Activated naive CD8-positive, alpha-beta T cell treated with anti-CD3 and anti-CD28 coated beads, Interleukin-2, amount 10 ng/mL, durations not matched to agents 7 days and 5 days (primary cell): ENCODE measurements around the gene PLPP2. TPM values are rescaled to one million over a fixed set of nuclear protein-coding genes. Genes with fewer than 3 reads are reported as not detected.

Experiments used
- ATAC-seq: fragments of 150-1000 bp; cut with Tn5 transposase; one replicate; pipeline ENCODE4 v1.10.0; 2021; ENCODE audit warnings: low read depth, moderate library complexity
- POLR2A ChIA-PET: fragments of 350-600 bp; sonication (Branson Sonifier 250); formaldehyde crosslinking; loops from one replicate; lab custom pipeline; 2021; ENCODE audit warnings: antibody characterized with exemption; lab: Charles Lee
- DNase-seq: peaks from one replicate; pipeline ENCODE4 v3.0.0; 2021
- H3K27ac Mint-ChIP-seq: one replicate; pipeline ENCODE4 v1.8.0; 2022; ENCODE audit warnings: mild to moderate bottlenecking, mixed read lengths
- H3K27me3 Mint-ChIP-seq: one replicate; pipeline ENCODE4 v1.8.0; 2022; ENCODE audit warnings: mild to moderate bottlenecking, moderate library complexity, mixed read lengths
- H3K36me3 Mint-ChIP-seq: one replicate; pipeline ENCODE4 v1.8.0; 2021; ENCODE audit warnings: mild to moderate bottlenecking, mixed read lengths
- H3K4me1 Mint-ChIP-seq: one replicate; pipeline ENCODE4 v1.8.0; 2021; ENCODE audit warnings: mixed read lengths
- H3K4me3 Mint-ChIP-seq: one replicate; pipeline ENCODE4 v1.8.0; 2022; ENCODE audit warnings: mild to moderate bottlenecking, moderate library complexity, mixed read lengths
- H3K9me3 Mint-ChIP-seq: one replicate; pipeline ENCODE4 v1.8.0; 2021; ENCODE audit warnings: mixed read lengths
- total RNA-seq, 2 experiments: library from RNA; stranded (reverse); gene quantifications; one replicate each; pipeline ENCODE4 v1.2.3, GENCODE V29; 2021

Gene PLPP2
- total RNA-seq, 2 experiments from 2014 or later = not detected

- Mint-ChIP-seq H3K27ac (no peak overlapping the region), H3K36me3 (no peaks in the 10 kb centered on the region), H3K4me3 (no peak overlapping the region), H3K27me3 (peaks cover 50% of the 10 kb centered on the region), H3K9me3 (no peaks in the 10 kb centered on the region), H3K4me1 (no peaks in the 10 kb centered on the region)
- ATAC-seq (no peak), DNase-seq (no peak)
- POLR2A ChIA-PET = no interaction called here
Measured at GRCh38 chr19:293436-294110, 2.4 kb upstream of the PLPP2 start.

GRCh38 chr19:292951-293350 lies 1.7 kb upstream of the PLPP2 start:
- no peak overlapping the region for H3K27ac Mint-ChIP-seq

GRCh38 chr19:292281-292884 lies 1.2 kb upstream of the PLPP2 start:
- DNase-seq (no peak), ATAC-seq (no peak)
- Mint-ChIP-seq H3K27ac (no peak overlapping the region), H3K36me3 (no peaks in the 10 kb centered on the region), H3K27me3 (peaks cover 54% of the 10 kb centered on the region), H3K9me3 (no peaks in the 10 kb centered on the region), H3K4me3 (no peak overlapping the region), H3K4me1 (no peaks in the 10 kb centered on the region)
- POLR2A ChIA-PET = no interaction called here

More at GRCh38 chr19:292951-293350, 1.7 kb upstream of the PLPP2 start:
- no peaks in the 10 kb centered on the region for H3K9me3 Mint-ChIP-seq
- H3K27me3 Mint-ChIP-seq = peaks cover 54% of the 10 kb centered on the region
- H3K4me1 Mint-ChIP-seq = no peaks in the 10 kb centered on the region
- H3K36me3 Mint-ChIP-seq = no peaks in the 10 kb centered on the region
- POLR2A ChIA-PET = no interaction called here
- ATAC-seq (no peak), DNase-seq (no peak)
- no peak overlapping the region for H3K4me3 Mint-ChIP-seq

- Mint-ChIP-seq H3K9me3 (no peaks in the 10 kb centered on the region), H3K36me3 (no peaks in the 10 kb centered on the region), H3K27me3 (peaks cover 53% of the 10 kb centered on the region), H3K4me1 (no peaks in the 10 kb centered on the region), H3K4me3 (no peak overlapping the region), H3K27ac (no peak overlapping the region)
- DNase-seq (no peak), ATAC-seq (no peak)
- POLR2A ChIA-PET = no interaction called here
Measured at GRCh38 chr19:291561-292280, 518 bp upstream of the PLPP2 start.

GRCh38 chr19:290372-291005 lies 714 bp downstream of the PLPP2 start:
- no peak for DNase-seq
- no peak overlapping the region for H3K4me3 Mint-ChIP-seq
- H3K27me3 Mint-ChIP-seq = peaks cover 47% of the 10 kb centered on the region

GRCh38 chr19:289651-290371 lies 1.4 kb downstream of the PLPP2 start:
- Mint-ChIP-seq H3K36me3 (no peaks in the 10 kb centered on the region), H3K9me3 (no peaks in the 10 kb centered on the region), H3K27me3 (peaks cover 46% of the 10 kb centered on the region), H3K27ac (no peak overlapping the region), H3K4me3 (no peak overlapping the region), H3K4me1 (no peaks in the 10 kb centered on the region)
- POLR2A ChIA-PET = no interaction called here
- DNase-seq (no peak), ATAC-seq (peak; percentile 65)

More at GRCh38 chr19:290372-291005, 714 bp downstream of the PLPP2 start:
- POLR2A ChIA-PET = no interaction called here
- no peaks in the 10 kb centered on the region for H3K9me3 Mint-ChIP-seq
- no peak for ATAC-seq
- H3K4me1 Mint-ChIP-seq = no peaks in the 10 kb centered on the region
- H3K36me3 Mint-ChIP-seq = no peaks in the 10 kb centered on the region
- no peak overlapping the region for H3K27ac Mint-ChIP-seq

- ATAC-seq = no peak
- no peak for DNase-seq
- Mint-ChIP-seq H3K36me3 (no peaks in the 10 kb centered on the region), H3K4me3 (no peak overlapping the region), H3K9me3 (no peaks in the 10 kb centered on the region), H3K4me1 (no peaks in the 10 kb centered on the region), H3K27me3 (peaks cover 37% of the 10 kb centered on the region), H3K27ac (no peak overlapping the region)
- POLR2A ChIA-PET = no interaction called here
Measured at GRCh38 chr19:288911-289310, 2.3 kb downstream of the PLPP2 start.

- peaks cover 22% of the 10 kb centered on the region for H3K27me3 Mint-ChIP-seq
Measured at GRCh38 chr19:287381-287871, 3.8 kb downstream of the PLPP2 start.

GRCh38 chr19:283395-283794 lies 7.8 kb downstream of the PLPP2 start:
- DNase-seq = no peak
- no peak overlapping the region for H3K4me3 Mint-ChIP-seq
- no peaks in the 10 kb centered on the region for H3K36me3 Mint-ChIP-seq
- no peaks in the 10 kb centered on the region for H3K9me3 Mint-ChIP-seq
- POLR2A ChIA-PET = no interaction called here
- no peak for ATAC-seq
- no peak overlapping the region for H3K27ac Mint-ChIP-seq
- no peaks in the 10 kb centered on the region for H3K4me1 Mint-ChIP-seq
- peaks cover 2% of the 10 kb centered on the region for H3K27me3 Mint-ChIP-seq

More at GRCh38 chr19:287381-287871, 3.8 kb downstream of the PLPP2 start:
- POLR2A ChIA-PET = no interaction called here
- no peaks in the 10 kb centered on the region for H3K4me1 Mint-ChIP-seq
- DNase-seq (no peak), ATAC-seq (no peak)
- no peak overlapping the region for H3K4me3 Mint-ChIP-seq
- no peaks in the 10 kb centered on the region for H3K36me3 Mint-ChIP-seq
- H3K27ac Mint-ChIP-seq = no peak overlapping the region
- no peaks in the 10 kb centered on the region for H3K9me3 Mint-ChIP-seq

- no peak for DNase-seq
- no peak overlapping the region for H3K27ac Mint-ChIP-seq
- POLR2A ChIA-PET = no interaction called here
- H3K4me3 Mint-ChIP-seq = no peak overlapping the region
- no peaks in the 10 kb centered on the region for H3K36me3 Mint-ChIP-seq
- no peaks in the 10 kb centered on the region for H3K9me3 Mint-ChIP-seq
- no peak for ATAC-seq
- H3K4me1 Mint-ChIP-seq = no peaks in the 10 kb centered on the region
- peaks cover 2% of the 10 kb centered on the region for H3K27me3 Mint-ChIP-seq
Measured at GRCh38 chr19:282501-282900, 8.7 kb downstream of the PLPP2 start.

- Mint-ChIP-seq H3K9me3 (no peaks in the 10 kb centered on the region), H3K27ac (no peak overlapping the region), H3K36me3 (no peaks in the 10 kb centered on the region), H3K4me3 (no peak overlapping the region), H3K27me3 (peaks cover 5% of the 10 kb centered on the region), H3K4me1 (no peaks in the 10 kb centered on the region)
- DNase-seq (no peak), ATAC-seq (no peak)
- POLR2A ChIA-PET = no interaction called here
Measured at GRCh38 chr19:281992-282391, 9.2 kb downstream of the PLPP2 start.

- Mint-ChIP-seq H3K27me3 (peaks cover 5% of the 10 kb centered on the region), H3K27ac (no peak overlapping the region), H3K4me3 (no peak overlapping the region), H3K4me1 (no peaks in the 10 kb centered on the region), H3K36me3 (no peaks in the 10 kb centered on the region), H3K9me3 (no peaks in the 10 kb centered on the region)
- POLR2A ChIA-PET = no interaction called here
- no peak for DNase-seq
- ATAC-seq = no peak
Measured at GRCh38 chr19:281156-281853, 9.9 kb downstream of the PLPP2 start.
